GM21737 (cell line): Measurements from ENCODE around the gene CHST1.

ENCODE experiments used
- ATAC-seq: cut with Tn5 transposase; IDR thresholded peaks from one replicate; pipeline ENCODE4 v1.9.1; 2021; ENCODE audit warnings: mild to moderate bottlenecking, moderate library complexity; ENCODE audit not compliant: unreplicated experiment

The CHST1 gene

GRCh38 chr11:45607995-45608394, 57.4 kb downstream of the CHST1 start:
- no peak for ATAC-seq

GRCh38 chr11:45606514-45607281, 58.7 kb downstream of the CHST1 start:
- ATAC-seq, result no peak

- ATAC-seq, result no peak
These were observed 60.4 kb downstream of the CHST1 start for GRCh38 chr11:45605051-45605450.

- no peak for ATAC-seq
These were observed 61.3 kb downstream of the CHST1 start for GRCh38 chr11:45603946-45604682.

GRCh38 chr11:45599161-45599943, 66.1 kb downstream of the CHST1 start:
- no peak for ATAC-seq
